HepG2 (cell line): ENCODE measurements around the gene MTIF2. TPM values are rescaled to one million over a fixed set of nuclear protein-coding genes. Genes with fewer than 3 reads are reported as not detected.

Experiments used
- ATAC-seq: fragments of 200-7000 bp; cut with Tn5 transposase; 3 replicates; pipeline ENCODE4 v1.9.1; 2020; ENCODE audit warnings: mild to moderate bottlenecking, moderate library complexity
- BruUV-seq: library from RNA; stranded (reverse); fragments of 400-500 nt; replicated peaks from 2 replicates; lab custom pipeline; 2021; lab: Mats Ljungman, UMichigan
- CTCF ChIA-PET: fragments of 300-600 bp; formaldehyde crosslinking; extraction: SDS; loops from one replicate; lab custom pipeline; 2021; ENCODE audit warnings: low total read pairs, inconsistent platforms, low intra/inter-chr PET ratio; lab: Yijun Ruan, JAX
- POLR2A ChIA-PET: fragments of 350-600 bp; sonication (Branson Sonifier 250); formaldehyde crosslinking; loops from one replicate; lab custom pipeline; 2020; ENCODE audit warnings: antibody characterized with exemption, inconsistent platforms; lab: Yijun Ruan, JAX
- DNase-seq: peaks from one replicate; pipeline ENCODE4 v3.0.0-alpha.2; 2015; ENCODE audit warnings: low spot score
- FAIRE-seq: peaks from 3 replicates; lab custom pipeline; 2011; peaks lifted over from hg19 to GRCh38; lab: Jason Lieb, UNC
- H2AFZ ChIP-seq: one replicate; pipeline ENCODE4 v1.6.1; 2011; ENCODE audit warnings: low read length, inconsistent platforms
- H3K27ac ChIP-seq: fragments of 300-600 bp; 3 replicates; pipeline ENCODE4 v1.8.0; 2011; ENCODE audit warnings: mixed run types, mild to moderate bottlenecking, mixed read lengths, low read length, inconsistent platforms; ENCODE audit not compliant: insufficient read depth; ENCODE audit errors: extremely low read length
- H3K27me3 ChIP-seq, 2 experiments: fragments of 200-600 bp in 1 of 2; 2 replicates in 1 of 2; 3 replicates in 1 of 2; pipeline versions ENCODE4 v1.6.0 to v1.8.0; 2011; ENCODE audit warnings: low read length in 2 of 2, mild to moderate bottlenecking in 2 of 2, moderate library complexity in 2 of 2, inconsistent platforms in 1 of 2; ENCODE audit not compliant: insufficient read depth in 2 of 2, control insufficient read depth in 1 of 2
- H3K36me3 ChIP-seq, 2 experiments: fragments of 200-600 bp in 1 of 2; replicated peaks in 1 of 2; 2 replicates in 1 of 2; 3 replicates in 1 of 2; pipeline versions ENCODE4 v1.5.1 to v1.8.0; 2011; ENCODE audit warnings: low read length in 2 of 2, inconsistent platforms in 1 of 2; ENCODE audit not compliant: insufficient read depth in 2 of 2, control insufficient read depth in 1 of 2
- H3K4me1 ChIP-seq: 2 replicates; pipeline ENCODE4 v1.5.1; 2012; ENCODE audit warnings: low read length, inconsistent platforms; ENCODE audit not compliant: insufficient read depth
- H3K4me2 ChIP-seq: 2 replicates; pipeline ENCODE4 v1.6.0; 2011; ENCODE audit warnings: low read depth, low read length, inconsistent platforms
- H3K4me3 ChIP-seq, 3 experiments: fragments of 200-600 bp in 1 of 3; sonication (generic), shearing (Covaris generic) in 1 of 3; replicated peaks in 1 of 3; 2 replicates each; pipeline ENCODE4 v1.5.1; 2011 to 2016; ENCODE audit warnings: low read length in 3 of 3, inconsistent platforms in 2 of 3, low read depth in 2 of 3, mild to moderate bottlenecking in 2 of 3, control low read depth in 1 of 3, mixed read lengths in 1 of 3; ENCODE audit not compliant: insufficient read depth in 1 of 3
- H3K79me2 ChIP-seq: one replicate; pipeline ENCODE4 v1.6.1; 2011; ENCODE audit warnings: low read length, inconsistent platforms; ENCODE audit not compliant: insufficient read depth
- H3K9ac ChIP-seq: 2 replicates; pipeline ENCODE4 v1.6.0; 2011; ENCODE audit warnings: mild to moderate bottlenecking, low read depth, low read length, inconsistent platforms; ENCODE audit not compliant: insufficient read depth
- H3K9me3 ChIP-seq: 2 replicates; pipeline ENCODE4 v1.5.1; 2012; ENCODE audit warnings: mild to moderate bottlenecking, low read length
- H4K20me1 ChIP-seq: 2 replicates; pipeline ENCODE4 v1.6.0; 2011; ENCODE audit warnings: inconsistent platforms, mild to moderate bottlenecking, low read length, moderate library complexity; ENCODE audit not compliant: insufficient read depth
- AHR ChIP-seq: IDR thresholded peaks from 2 replicates; pipeline ENCODE4 v1.6.1; 2018; ENCODE audit warnings: missing genetic modification reagents, missing compliant biosample characterization
- FOXA1 ChIP-seq, 2 experiments: fragments of 450-650 bp in 1 of 2; sonication (generic) in 1 of 2; formaldehyde crosslinking in 1 of 2; IDR thresholded peaks; 2 replicates each; pipeline versions ENCODE4 v1.4.0 to v1.6.1; 2016 to 2020; ENCODE audit warnings: missing genetic modification reagents in 1 of 2
- GZF1 ChIP-seq: sonication (generic); formaldehyde crosslinking; IDR thresholded peaks from 2 replicates; pipeline ENCODE4 v1.5.1; 2020; ENCODE audit warnings: mild to moderate bottlenecking, missing genetic modification reagents
- HCFC1 ChIP-seq: fragments of 150-350 bp; IDR thresholded peaks from 2 replicates; pipeline ENCODE4 v1.6.1; 2014; ENCODE audit warnings: low read depth, low read length
- MIER3 ChIP-seq: IDR thresholded peaks from 2 replicates; pipeline ENCODE4 v1.6.1; 2016; ENCODE audit warnings: missing compliant biosample characterization, borderline replicate concordance
- NR2C2 ChIP-seq: sonication (generic); formaldehyde crosslinking; IDR thresholded peaks from 2 replicates; pipeline ENCODE4 v1.4.0; 2020; ENCODE audit warnings: missing genetic modification reagents, mild to moderate bottlenecking, moderate library complexity, borderline replicate concordance
- POGZ ChIP-seq: sonication (generic); formaldehyde crosslinking; IDR thresholded peaks from 2 replicates; pipeline ENCODE4 v1.4.0; 2020; ENCODE audit warnings: mild to moderate bottlenecking, missing genetic modification reagents
- SATB2 ChIP-seq: sonication (generic); formaldehyde crosslinking; IDR thresholded peaks from 2 replicates; pipeline ENCODE4 v1.5.0; 2020; ENCODE audit warnings: missing genetic modification reagents
- ZNF143 ChIP-seq: sonication (generic); formaldehyde crosslinking; IDR thresholded peaks from 2 replicates; pipeline ENCODE4 v1.4.0; 2020; ENCODE audit warnings: missing genetic modification reagents
- ZNF24 ChIP-seq: fragments of 450-650 bp; IDR thresholded peaks from 2 replicates; pipeline ENCODE4 v1.6.1; 2017; ENCODE audit warnings: antibody characterized with exemption, mild to moderate bottlenecking
- ZNF343 ChIP-seq: sonication (generic); formaldehyde crosslinking; IDR thresholded peaks from 2 replicates; pipeline ENCODE4 v1.4.0; 2020; ENCODE audit warnings: mild to moderate bottlenecking, missing genetic modification reagents
- ZNF382 ChIP-seq: sonication (generic); formaldehyde crosslinking; IDR thresholded peaks from 2 replicates; pipeline ENCODE4 v1.5.0; 2020; ENCODE audit warnings: missing genetic modification reagents, mild to moderate bottlenecking, borderline replicate concordance
- ZNF563 ChIP-seq: sonication (generic); formaldehyde crosslinking; IDR thresholded peaks from 2 replicates; pipeline ENCODE4 v1.8.0; 2022; ENCODE audit warnings: mild to moderate bottlenecking, moderate library complexity, missing genetic modification reagents
- ZNF569 ChIP-seq: sonication (generic); formaldehyde crosslinking; IDR thresholded peaks from 2 replicates; pipeline ENCODE4 v1.5.0; 2020; ENCODE audit warnings: mild to moderate bottlenecking, missing genetic modification reagents, moderate library complexity, borderline replicate concordance
- ZNF678 ChIP-seq: sonication (generic); formaldehyde crosslinking; IDR thresholded peaks from 2 replicates; pipeline ENCODE4 v1.4.0; 2020; ENCODE audit warnings: mild to moderate bottlenecking, missing genetic modification reagents
- ZNF749 ChIP-seq: sonication (generic); formaldehyde crosslinking; IDR thresholded peaks from 2 replicates; pipeline ENCODE4 v1.8.0; 2022; ENCODE audit warnings: mild to moderate bottlenecking, missing genetic modification reagents, moderate library complexity, borderline replicate concordance
- ZNF766 ChIP-seq: sonication (generic); formaldehyde crosslinking; IDR thresholded peaks from 2 replicates; pipeline ENCODE4 v1.5.0; 2020; ENCODE audit warnings: missing genetic modification reagents, borderline replicate concordance
- WGBS: methylation state at CpG from one replicate; pipeline ENCODE4 v1.1.6; 2017; ENCODE audit warnings: low lambda C conversion rate; 5-methylcytosine and 5-hydroxymethylcytosine counted together
- in situ Hi-C: cut with HindIII; loops from 2 replicates; pipeline ENCODE4 v1.10.0; 2017; ENCODE audit warnings: low pct_unique_long_range_greater_than_20kb; ENCODE audit not compliant: extremely low pct_ligation_motif_present
- intact Hi-C: fragments of 100-400 bp; cut with micrococcal nuclease; formaldehyde crosslinking; loops from one replicate; pipeline ENCODE4 v1.10.0; 2022; ENCODE audit not compliant: unreplicated experiment
- polyA plus RNA-seq, 8 experiments: library from polyadenylated mRNA; depleted of rRNA in 3 of 8; stranded (reverse) in 7 of 8; unstranded in 1 of 8; fragments of >200 nt; fragmentation: Illumina TruSeq in 4 of 8; extraction: Trizol in 4 of 8; gene quantifications; 2 replicates each; pipeline versions ENCODE4 v1.2.1 to v1.2.3, GENCODE V29; 2011 to 2016; ENCODE audit warnings: low read depth in 4 of 8, missing spikeins in 1 of 8, mixed read lengths in 1 of 8; ENCODE audit not compliant: insufficient read depth in 1 of 8
- total RNA-seq, 5 experiments: library from RNA; depleted of rRNA; stranded (reverse); fragments of >200 nt; fragmentation: Illumina TruSeq; extraction: Trizol; gene quantifications; 2 replicates each; pipeline ENCODE4 v1.2.3, GENCODE V29; 2016; ENCODE audit warnings: low read depth in 1 of 5
- TF ChIP-seq, protein P1 (sequence below): sonication (generic); formaldehyde crosslinking; IDR thresholded peaks from 2 replicates; pipeline ENCODE4 v1.4.0; 2020; ENCODE audit warnings: mild to moderate bottlenecking, missing genetic modification reagents
- TF ChIP-seq, protein P2 (sequence below): sonication (generic); formaldehyde crosslinking; IDR thresholded peaks from 2 replicates; pipeline ENCODE4 v1.9.0; 2021; ENCODE audit warnings: missing genetic modification reagents, borderline replicate concordance
- TF ChIP-seq, protein P3 (sequence below): IDR thresholded peaks from 2 replicates; pipeline ENCODE4 v1.6.1; 2016; ENCODE audit warnings: low read depth

MTIF2 gene
- total and polyA plus RNA-seq, 2 of the 13 experiments (the other 11 are each of a cell fraction or from before 2014, with no cell fraction given): 32.1 to 92.1 TPM

DNA sequence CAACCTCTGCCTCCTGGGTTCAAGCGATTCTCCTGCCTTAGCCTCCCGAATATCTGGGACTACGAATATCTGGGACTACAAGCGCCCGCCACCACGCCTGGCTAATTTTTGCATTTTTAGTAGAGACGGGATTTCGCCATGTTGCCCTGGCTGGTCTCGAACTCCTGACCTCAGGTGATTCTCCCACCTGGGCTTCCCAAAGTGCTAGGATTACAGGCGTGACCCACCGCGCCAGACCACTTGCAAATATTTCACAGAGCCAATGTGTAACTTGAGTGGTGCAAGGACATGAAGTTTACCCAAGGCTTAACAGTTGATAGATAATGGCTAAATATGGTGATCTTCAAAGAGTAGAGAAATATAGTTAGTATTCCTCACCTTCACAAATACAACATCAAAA is 14.1 kb upstream of the MTIF2 start:
- Histone ChIP-seq H3K27me3 (no peaks in the 10 kb centered on the region; a peak in 1 of 5 replicates), H3K4me2 (peak overlapping the region; percentile 95), H3K4me1 (peaks cover 63% of the 10 kb centered on the region), H4K20me1 (no peaks in the 10 kb centered on the region), H3K9ac (no peak overlapping the region), H3K79me2 (peaks cover 5% of the 10 kb centered on the region), H3K36me3 (no peaks in the 10 kb centered on the region; a peak in 1 of 5 replicates), H3K27ac (peak overlapping the region; percentile 89), H3K4me3 (peak overlapping the region in 1 of 3 experiments; percentile 82; a peak in 2 of 6 replicates), H2AFZ (no peak overlapping the region), H3K9me3 (no peaks in the 10 kb centered on the region)
- intact Hi-C loops (loop anchor here (5.0 to 10.0 kb wide), 2 partner anchors 134 to 232 kb away; partner anchors contain the start of genes CCDC88A and CFAP36), in situ Hi-C loops (no loop called here)
- WGBS: 97% methylated on average over 12 of the region's 12 CpGs
- no TSS peak for BruUV-seq
- CTCF ChIA-PET: no interaction called here
- POLR2A ChIA-PET: interaction anchor here (0.9 kb wide), 1 partner anchor 12 kb away, joined by 3 read pairs; no protein-coding TSS in a partner anchor
- DNase-seq: peak; percentile 37
- no peak for FAIRE-seq
- ATAC-seq: no peak
- TF ChIP-seq ZNF678 (CRISPR knock-in tag) (no peak), ZNF343 (no peak), ZNF24 (no peak), FOXA1 (IDR thresholded peaks at IDR 0.05) (no peak), FOXA1 (CRISPR knock-in tag; IDR thresholded peaks at IDR 0.05) (0 out of 2 replicates have a peak, but pooled peaks have one; percentile 40), ZNF569 (CRISPR knock-in tag) (no peak), ZNF766 (CRISPR knock-in tag) (no peak), SATB2 (CRISPR knock-in tag) (no peak), ZNF563 (CRISPR knock-in tag) (no peak), ZNF382 (no peak), MIER3 (CRISPR knock-in tag) (no peak), NR2C2 (CRISPR knock-in tag) (no peak), GZF1 (CRISPR knock-in tag) (no peak), ZNF143 (CRISPR knock-in tag) (no peak), POGZ (CRISPR knock-in tag) (0 out of 2 replicates have a peak, but pooled peaks have one; percentile 6), AHR (no peak), HCFC1 (no peak), ZNF749 (no peak)
- TF ChIP-seq, protein P1, sequence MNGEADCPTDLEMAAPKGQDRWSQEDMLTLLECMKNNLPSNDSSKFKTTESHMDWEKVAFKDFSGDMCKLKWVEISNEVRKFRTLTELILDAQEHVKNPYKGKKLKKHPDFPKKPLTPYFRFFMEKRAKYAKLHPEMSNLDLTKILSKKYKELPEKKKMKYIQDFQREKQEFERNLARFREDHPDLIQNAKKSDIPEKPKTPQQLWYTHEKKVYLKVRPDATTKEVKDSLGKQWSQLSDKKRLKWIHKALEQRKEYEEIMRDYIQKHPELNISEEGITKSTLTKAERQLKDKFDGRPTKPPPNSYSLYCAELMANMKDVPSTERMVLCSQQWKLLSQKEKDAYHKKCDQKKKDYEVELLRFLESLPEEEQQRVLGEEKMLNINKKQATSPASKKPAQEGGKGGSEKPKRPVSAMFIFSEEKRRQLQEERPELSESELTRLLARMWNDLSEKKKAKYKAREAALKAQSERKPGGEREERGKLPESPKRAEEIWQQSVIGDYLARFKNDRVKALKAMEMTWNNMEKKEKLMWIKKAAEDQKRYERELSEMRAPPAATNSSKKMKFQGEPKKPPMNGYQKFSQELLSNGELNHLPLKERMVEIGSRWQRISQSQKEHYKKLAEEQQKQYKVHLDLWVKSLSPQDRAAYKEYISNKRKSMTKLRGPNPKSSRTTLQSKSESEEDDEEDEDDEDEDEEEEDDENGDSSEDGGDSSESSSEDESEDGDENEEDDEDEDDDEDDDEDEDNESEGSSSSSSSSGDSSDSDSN: no peak
- TF ChIP-seq, protein P2, sequence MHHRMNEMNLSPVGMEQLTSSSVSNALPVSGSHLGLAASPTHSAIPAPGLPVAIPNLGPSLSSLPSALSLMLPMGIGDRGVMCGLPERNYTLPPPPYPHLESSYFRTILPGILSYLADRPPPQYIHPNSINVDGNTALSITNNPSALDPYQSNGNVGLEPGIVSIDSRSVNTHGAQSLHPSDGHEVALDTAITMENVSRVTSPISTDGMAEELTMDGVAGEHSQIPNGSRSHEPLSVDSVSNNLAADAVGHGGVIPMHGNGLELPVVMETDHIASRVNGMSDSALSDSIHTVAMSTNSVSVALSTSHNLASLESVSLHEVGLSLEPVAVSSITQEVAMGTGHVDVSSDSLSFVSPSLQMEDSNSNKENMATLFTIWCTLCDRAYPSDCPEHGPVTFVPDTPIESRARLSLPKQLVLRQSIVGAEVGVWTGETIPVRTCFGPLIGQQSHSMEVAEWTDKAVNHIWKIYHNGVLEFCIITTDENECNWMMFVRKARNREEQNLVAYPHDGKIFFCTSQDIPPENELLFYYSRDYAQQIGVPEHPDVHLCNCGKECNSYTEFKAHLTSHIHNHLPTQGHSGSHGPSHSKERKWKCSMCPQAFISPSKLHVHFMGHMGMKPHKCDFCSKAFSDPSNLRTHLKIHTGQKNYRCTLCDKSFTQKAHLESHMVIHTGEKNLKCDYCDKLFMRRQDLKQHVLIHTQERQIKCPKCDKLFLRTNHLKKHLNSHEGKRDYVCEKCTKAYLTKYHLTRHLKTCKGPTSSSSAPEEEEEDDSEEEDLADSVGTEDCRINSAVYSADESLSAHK (CRISPR knock-in tag): no peak
- TF ChIP-seq, protein P3, sequence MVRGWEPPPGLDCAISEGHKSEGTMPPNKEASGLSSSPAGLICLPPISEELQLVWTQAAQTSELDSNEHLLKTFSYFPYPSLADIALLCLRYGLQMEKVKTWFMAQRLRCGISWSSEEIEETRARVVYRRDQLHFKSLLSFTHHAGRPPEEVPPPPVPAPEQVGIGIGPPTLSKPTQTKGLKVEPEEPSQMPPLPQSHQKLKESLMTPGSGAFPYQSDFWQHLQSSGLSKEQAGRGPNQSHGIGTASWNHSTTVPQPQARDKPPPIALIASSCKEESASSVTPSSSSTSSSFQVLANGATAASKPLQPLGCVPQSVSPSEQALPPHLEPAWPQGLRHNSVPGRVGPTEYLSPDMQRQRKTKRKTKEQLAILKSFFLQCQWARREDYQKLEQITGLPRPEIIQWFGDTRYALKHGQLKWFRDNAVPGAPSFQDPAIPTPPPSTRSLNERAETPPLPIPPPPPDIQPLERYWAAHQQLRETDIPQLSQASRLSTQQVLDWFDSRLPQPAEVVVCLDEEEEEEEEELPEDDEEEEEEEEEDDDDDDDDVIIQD (CRISPR knock-in tag): no peak
